Pancreas (tissue), 10 donors: Measurements from ENCODE around the gene OR4D6. TPM values are rescaled to one million over a fixed set of nuclear protein-coding genes. Genes with fewer than 3 reads are reported as not detected.
"Not testable (repeated sequence)": the region's sequence is repeated elsewhere in the genome, so short reads cannot be mapped to it uniquely, and the experiment has no call there.

Experiments used
- ATAC-seq, 4 donors: fragments of 200-7000 bp; cut with Tn5 transposase; one replicate each; pipeline versions ENCODE4 v1.8.0 to v1.9.1; 2020; ENCODE audit warnings: mild to moderate bottlenecking in 4 of 4, moderate library complexity in 4 of 4
- DNase-seq, 6 donors: peaks; one replicate each; pipeline ENCODE4 v3.0.0-alpha.2; 2020
- FAIRE-seq: peaks from 2 replicates; lab custom pipeline; 2012; peaks lifted over from hg19 to GRCh38; lab: Jason Lieb, UNC
- H3K27ac ChIP-seq, 4 donors: fragments of 200-600 bp; sonication (generic); 1 replicate in 3 of 4; 2 replicates in 1 of 4; pipeline versions ENCODE4 v1.5.0 to v1.8.0; 2020
- H3K27me3 ChIP-seq, 4 donors: fragments of 200-600 bp; one replicate each; pipeline ENCODE4 v1.8.0; 2021
- H3K36me3 ChIP-seq, 3 donors: fragments of 200-600 bp; sonication (generic) in 1 of 3; one replicate each; pipeline versions ENCODE4 v1.5.0 to v1.8.0; 2020 to 2021
- H3K4me1 ChIP-seq, 3 donors: fragments of 200-600 bp; one replicate each; pipeline ENCODE4 v1.8.0; 2021
- H3K4me3 ChIP-seq, 4 donors: fragments of 200-600 bp; sonication (generic) in 2 of 4; one replicate each; pipeline versions ENCODE4 v1.5.0 to v1.8.0; 2020 to 2021
- H3K9me3 ChIP-seq, 4 donors: fragments of 200-600 bp; one replicate each; pipeline ENCODE4 v1.8.0; 2021
- CTCF ChIP-seq, 4 donors: fragments of 200-600 bp; sonication (generic) in 3 of 4; IDR thresholded peaks; one replicate each; pipeline versions ENCODE4 v1.5.0 to v1.8.0; 2021; ENCODE audit warnings: antibody characterized with exemption in 4 of 4
- WGBS, 2 donors: extraction: QIAGEN DNeasy Blood & Tissue Kit; methylation state at CpG; one replicate each; pipeline ENCODE4 v1.1.7; 2013; 5-methylcytosine and 5-hydroxymethylcytosine counted together
- intact Hi-C, 3 donors: fragments of 100-400 bp; cut with DNase I; formaldehyde crosslinking; loops; one replicate each; pipeline versions ENCODE4 v1.11.1 to v1.14.2; 2022
- polyA plus RNA-seq, 2 donors: library from polyadenylated mRNA; stranded (reverse); fragments of 200-250 nt; gene quantifications; one replicate each; pipeline ENCODE4 v1.2.3, GENCODE V29; 2013
- total RNA-seq, 6 donors: library from RNA; stranded (reverse); fragmentation: NEBNext Ultra II Directional in 4 of 6; extraction: Animal tissue kit (Norgen Biotek cat#: 25700) in 4 of 6; gene quantifications; one replicate each; pipeline versions ENCODE4 v1.2.1 to v1.2.4, GENCODE V29; 2021 to 2023
- donor health status: healthy with polysubstance abuse.
- donor health status: DM: no; HTN: no; CAD: no; lungs with moderate emphysema.
- donor health status: DM: no; HTN: no; CAD: no.
- donor health status: control.
- donor health status: control.
- donor health status: Bipolar disorder and iron deficiency.
- donor health status: DM: yes; HTN: yes; CAD: no.
- donor health status: DM: no; HTN: no; CAD: no.
- donor health status: DM: no; HTN: no; CAD: no.
- donor health status: DM: yes; HTN: yes; CAD: no.

The OR4D6 gene
- total and polyA plus RNA-seq, 8 donors = not detected

- FAIRE-seq (peak; percentile 57), DNase-seq (peak in 3 of 6 donors; percentile 8 to 42 (median 20)), ATAC-seq (peak; percentile 67 to 90 (median 80))
- intact Hi-C loops = loop anchor here in 2 of 3 donors (5.0 to 10.0 kb wide), 3 partner anchors 165 to 255 kb away; partner anchors contain the start of gene DTX4 (in 1 of the 2)
- no peaks in the 10 kb centered on the region for H3K27me3 ChIP-seq
- no peak overlapping the region for H3K27ac ChIP-seq
- peaks cover 0 to 3% (median 0%) of the 10 kb centered on the region in 3 donors for H3K4me1 ChIP-seq
- 55 to 58% methylated on average over 4 of the region's 4 CpGs for WGBS, 2 donors
- no peak overlapping the region for H3K4me3 ChIP-seq
- no peaks in the 10 kb centered on the region for H3K36me3 ChIP-seq
- TF ChIP-seq CTCF (IDR thresholded peaks at IDR 0.05) = peak; percentile 45 to 80 (median 73)
- no peaks in the 10 kb centered on the region for H3K9me3 ChIP-seq
Measured at GRCh38 chr11:59429924-59430516, 26.7 kb upstream of the OR4D6 start.

GRCh38 chr11:59436169-59436568 lies 20.6 kb upstream of the OR4D6 start, which contains the start of gene OR5A1:
OR5A1 (plus strand) TSS chr11:59436469; CDS start chr11:59443169, 6,700 bp downstream.
- Histone ChIP-seq H3K4me3 (no peak within 1 kb of the TSS), H3K27me3 (no peaks in the 10 kb centered on the region), H3K4me1 (no peaks in the 10 kb centered on the region), H3K9me3 (no peaks in the 10 kb centered on the region), H3K27ac (no peak within 1 kb of the TSS), H3K36me3 (no peaks in the 10 kb centered on the region)
- no peak for TF ChIP-seq CTCF (IDR thresholded peaks at IDR 0.05)
- WGBS, 2 donors = 53 to 63% methylated on average over 3 of the region's 3 CpGs
- no peak for ATAC-seq
- no peak for DNase-seq
- FAIRE-seq = no peak
- intact Hi-C loops = no loop called here

- H3K9me3 ChIP-seq = no peaks in the 10 kb centered on the region
- no peak overlapping the region for H3K4me3 ChIP-seq
- intact Hi-C loops = no loop called here
- DNase-seq = no peak
- ATAC-seq = no peak
- no peaks in the 10 kb centered on the region for H3K4me1 ChIP-seq
- H3K27me3 ChIP-seq = no peaks in the 10 kb centered on the region
- no peak for FAIRE-seq
- no peak overlapping the region for H3K27ac ChIP-seq
- TF ChIP-seq CTCF (IDR thresholded peaks at IDR 0.05) = no peak
- H3K36me3 ChIP-seq = no peaks in the 10 kb centered on the region
- WGBS, 2 donors = 87 to 88% methylated on average over 7 of the region's 7 CpGs
Measured at GRCh38 chr11:59437770-59438169, 19.0 kb upstream of the OR4D6 start.

GRCh38 chr11:59445624-59446023 lies 11.1 kb upstream of the OR4D6 start:
- H3K4me3 ChIP-seq, H3K9me3 ChIP-seq, ATAC-seq, intact Hi-C loops, FAIRE-seq, H3K4me1 ChIP-seq, H3K27ac ChIP-seq, DNase-seq, H3K27me3 ChIP-seq, H3K36me3 ChIP-seq: not testable (repeated sequence)
- 77 to 80% methylated on average over 1 of the region's 1 CpG for WGBS, 2 donors

GRCh38 chr11:59448484-59448883 lies 8.3 kb upstream of the OR4D6 start:
- TF ChIP-seq CTCF (IDR thresholded peaks at IDR 0.05) = no peak
- intact Hi-C loops = no loop called here
- H3K36me3 ChIP-seq = no peaks in the 10 kb centered on the region
- H3K4me3 ChIP-seq = no peak overlapping the region
- H3K9me3 ChIP-seq = no peaks in the 10 kb centered on the region
- no peaks in the 10 kb centered on the region for H3K4me1 ChIP-seq
- FAIRE-seq = no peak
- WGBS, 2 donors = 56 to 59% methylated on average over 2 of the region's 2 CpGs
- no peak for ATAC-seq
- no peak overlapping the region for H3K27ac ChIP-seq
- no peaks in the 10 kb centered on the region for H3K27me3 ChIP-seq
- DNase-seq = no peak
